Hepatic stellate cell (primary cell): Measurements from ENCODE around the gene MBTPS1.

ENCODE experiments used
- DNase-seq: peaks from one replicate; pipeline ENCODE4 v3.0.0; 2011; ENCODE audit warnings: low spot score

The MBTPS1 gene

DNA sequence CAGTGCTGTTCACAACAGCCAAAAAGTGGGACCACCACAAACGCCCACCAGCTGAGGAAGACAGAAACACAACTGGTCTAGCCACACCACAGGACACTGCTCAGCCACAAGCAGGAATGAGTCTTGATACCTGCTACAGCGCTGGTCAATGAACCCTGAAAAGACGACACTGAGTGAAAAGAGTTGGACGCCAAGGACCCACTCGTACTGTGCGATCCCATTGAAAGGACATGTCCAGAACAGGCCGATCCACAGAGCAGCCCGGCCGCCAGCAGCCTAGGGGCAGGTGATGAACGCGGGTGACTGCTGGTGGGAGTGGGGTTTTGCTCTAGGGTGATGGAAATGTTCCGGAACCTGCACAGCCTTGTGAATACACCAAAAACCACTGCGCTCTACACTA is 63.5 kb downstream of the MBTPS1 start:
- DNase-seq: no peak

DNA sequence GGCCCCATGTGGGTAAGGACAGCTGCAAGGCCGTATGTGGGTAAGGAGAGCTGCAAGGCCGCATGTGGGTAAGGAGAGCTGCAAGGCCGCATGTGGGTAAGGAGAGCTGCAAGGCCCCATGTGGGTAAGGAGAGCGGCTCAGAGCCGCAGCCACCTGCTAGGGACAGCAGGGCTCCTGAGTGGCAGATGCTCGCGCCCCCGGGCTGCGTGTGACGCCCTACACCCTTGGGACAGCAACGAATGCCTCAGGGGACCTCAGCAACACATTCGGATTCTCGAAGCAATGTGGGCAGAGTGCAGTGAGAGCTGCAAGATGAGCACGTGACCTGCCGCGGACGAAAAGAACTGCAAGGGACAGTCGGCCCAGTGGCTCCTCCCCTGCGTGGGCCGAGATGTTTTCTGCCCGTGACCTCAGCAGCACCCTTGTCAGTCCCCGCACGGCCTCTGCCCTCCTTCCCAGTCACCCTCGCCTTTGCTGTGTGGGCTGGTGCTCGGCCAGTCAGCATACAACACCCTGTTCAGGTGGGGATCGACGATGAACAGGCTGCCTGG is 64.6 kb downstream of the MBTPS1 start:
- no peak for DNase-seq

DNA sequence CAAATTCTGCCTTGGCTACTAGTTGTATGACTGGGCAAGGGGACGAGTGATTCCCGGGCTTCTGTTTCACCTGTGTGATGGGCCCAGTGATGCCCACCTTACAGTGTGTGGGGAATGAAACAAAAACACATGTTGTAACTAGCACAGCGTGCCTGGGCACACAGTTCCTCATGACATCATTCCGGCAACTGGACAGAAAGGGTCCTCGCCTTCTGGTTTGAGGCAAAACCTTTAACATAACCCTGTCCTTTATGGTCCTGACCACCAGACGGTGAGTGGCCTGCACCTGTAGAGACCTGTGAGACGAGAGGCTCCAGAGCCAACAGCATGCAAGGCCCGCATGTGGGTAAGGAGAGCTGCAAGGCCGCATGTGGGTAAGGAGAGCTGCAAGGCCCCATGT is 66.4 kb downstream of the MBTPS1 start:
- DNase-seq: no peak

DNA sequence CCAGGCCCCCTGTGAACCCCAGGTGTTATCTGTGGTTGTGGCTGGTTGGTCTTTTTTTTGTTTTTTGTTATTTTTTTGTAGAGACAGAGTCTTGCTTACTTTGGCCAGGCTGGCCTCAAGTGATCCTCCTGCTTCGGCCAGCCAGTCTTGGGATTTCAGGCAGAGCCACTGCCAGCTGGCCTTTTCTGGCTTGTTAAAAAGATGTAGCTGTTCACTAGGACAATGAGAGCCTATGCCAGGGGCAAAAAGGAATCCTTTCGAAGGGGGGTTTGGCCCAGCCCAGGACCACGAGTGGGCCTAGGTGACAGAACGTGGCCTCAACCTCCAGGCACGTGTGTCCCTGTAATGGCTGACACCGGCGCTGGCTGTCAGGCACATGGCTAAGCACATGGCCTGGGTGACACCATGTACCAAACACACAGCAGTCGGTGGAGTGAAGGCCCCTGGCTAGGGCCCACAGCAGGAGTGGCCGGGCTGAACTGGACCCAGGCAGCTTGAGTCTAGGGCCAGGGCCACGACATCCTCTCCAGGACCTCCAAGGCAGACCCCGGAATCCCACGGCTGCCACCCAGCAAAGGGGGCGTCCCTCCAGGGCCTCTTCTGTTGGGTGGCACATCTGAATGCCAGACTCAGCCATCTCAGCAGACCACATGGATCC is 67.2 kb downstream of the MBTPS1 start:
- no peak for DNase-seq

DNA sequence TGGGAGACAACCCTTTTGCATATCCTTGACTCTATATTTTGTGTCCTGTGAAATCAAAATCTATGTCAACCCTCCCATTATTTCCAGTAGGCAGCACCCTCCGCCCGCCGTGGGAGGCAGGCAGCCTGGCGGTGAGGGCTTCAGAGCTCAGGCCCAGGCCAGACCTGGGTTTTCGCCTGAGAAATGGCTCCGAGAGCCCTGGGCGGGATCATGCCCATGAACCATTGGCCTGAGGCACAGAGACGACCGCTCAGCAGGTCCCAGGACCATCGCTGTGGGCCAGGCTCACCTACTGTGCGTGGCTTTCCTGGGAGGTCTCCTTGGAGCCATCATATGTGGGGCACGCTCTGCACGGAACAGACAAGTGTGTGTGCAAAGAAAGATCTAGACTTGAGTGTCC is 67.9 kb downstream of the MBTPS1 start:
- DNase-seq: no peak

DNA sequence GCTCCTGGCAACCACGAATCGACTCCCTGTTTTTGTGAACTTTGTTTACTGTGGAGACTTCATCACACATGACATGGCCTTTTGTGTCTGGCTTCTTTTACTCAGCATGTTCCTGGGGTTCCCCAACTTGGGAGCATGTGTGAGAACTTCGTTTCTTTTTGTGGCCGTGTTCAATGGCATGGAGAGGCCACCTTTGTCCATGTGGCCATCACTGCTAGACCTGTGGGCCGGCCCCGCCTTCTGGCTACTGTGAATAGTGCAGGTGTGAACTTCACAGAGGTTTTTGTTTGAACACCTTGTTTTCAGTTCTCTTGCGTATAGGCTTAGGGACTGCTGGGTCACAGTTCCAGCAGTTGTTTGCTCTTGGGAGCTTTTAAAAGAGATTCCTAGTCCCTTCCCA is 68.5 kb downstream of the MBTPS1 start:
- no peak for DNase-seq

DNA sequence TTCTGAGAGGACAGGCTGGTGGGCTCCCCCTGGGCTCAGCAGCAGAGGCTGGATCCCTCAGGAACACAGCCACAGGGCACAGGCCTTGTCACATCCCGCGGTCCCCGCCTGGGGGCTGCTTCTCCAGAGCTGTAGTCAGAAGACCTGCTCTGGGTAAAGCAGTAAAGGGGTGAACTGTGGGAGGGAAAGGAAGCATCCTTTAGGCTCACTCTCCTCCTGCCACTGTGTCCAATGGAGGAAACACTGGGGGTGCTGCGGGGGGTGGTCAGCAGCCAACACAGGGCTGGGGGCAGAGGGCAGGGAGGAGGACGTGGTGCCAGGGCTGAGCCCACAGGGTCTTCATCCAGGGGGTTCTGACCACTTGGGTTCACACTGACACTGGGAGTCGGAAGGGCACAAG is 69.1 kb downstream of the MBTPS1 start:
- DNase-seq: no peak

DNA sequence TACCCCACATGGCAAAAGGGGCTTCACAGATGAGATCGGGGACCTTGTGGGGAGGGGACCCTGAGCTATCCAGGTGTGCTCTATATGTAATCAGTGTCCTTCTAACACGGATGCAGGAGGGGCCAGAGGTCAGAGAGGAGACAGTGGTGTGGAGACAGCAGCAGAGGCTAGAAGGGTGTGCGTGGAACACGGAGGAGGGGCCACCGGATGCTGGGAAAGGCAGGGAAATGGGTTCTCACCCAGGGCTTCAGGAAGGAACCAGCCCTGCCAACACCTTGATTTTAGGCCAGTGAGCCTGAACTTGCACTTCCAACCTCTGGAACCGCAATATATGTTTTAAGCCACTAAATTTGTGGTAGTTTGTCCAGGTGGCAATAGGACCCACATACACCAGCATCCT is 69.5 kb downstream of the MBTPS1 start:
- DNase-seq: no peak

DNA sequence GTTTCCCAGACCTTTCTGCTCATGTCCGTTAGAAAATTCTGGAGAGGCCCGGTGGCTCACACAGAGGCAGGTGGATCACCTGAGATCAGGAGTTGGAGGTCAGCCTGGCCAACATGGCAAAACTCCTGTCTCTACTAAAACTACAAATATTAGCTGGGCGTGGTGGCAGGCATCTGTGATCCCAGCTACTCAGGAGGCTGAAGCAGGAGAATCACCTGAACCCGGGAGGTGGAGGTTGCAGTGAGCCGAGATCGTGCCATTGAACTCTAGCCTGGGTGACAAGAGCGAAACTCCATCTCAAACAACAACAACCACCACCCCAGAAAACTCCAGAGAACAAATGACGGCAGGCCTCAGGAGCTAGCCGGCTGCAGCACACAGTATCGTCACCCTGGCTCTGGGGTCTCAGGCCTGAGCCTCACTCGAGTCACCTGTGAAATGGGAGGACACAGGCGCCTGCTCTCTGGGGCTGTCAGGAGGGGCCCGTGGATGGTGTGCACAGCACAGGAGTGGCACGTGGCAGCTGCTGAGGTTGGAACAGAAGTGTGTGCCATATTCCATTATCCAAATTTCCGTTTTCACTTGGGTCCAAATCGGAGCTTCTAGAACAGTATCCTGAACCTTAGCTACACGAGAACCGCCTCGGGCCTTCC is 70.8 kb downstream of the MBTPS1 start:
- DNase-seq: no peak

DNA sequence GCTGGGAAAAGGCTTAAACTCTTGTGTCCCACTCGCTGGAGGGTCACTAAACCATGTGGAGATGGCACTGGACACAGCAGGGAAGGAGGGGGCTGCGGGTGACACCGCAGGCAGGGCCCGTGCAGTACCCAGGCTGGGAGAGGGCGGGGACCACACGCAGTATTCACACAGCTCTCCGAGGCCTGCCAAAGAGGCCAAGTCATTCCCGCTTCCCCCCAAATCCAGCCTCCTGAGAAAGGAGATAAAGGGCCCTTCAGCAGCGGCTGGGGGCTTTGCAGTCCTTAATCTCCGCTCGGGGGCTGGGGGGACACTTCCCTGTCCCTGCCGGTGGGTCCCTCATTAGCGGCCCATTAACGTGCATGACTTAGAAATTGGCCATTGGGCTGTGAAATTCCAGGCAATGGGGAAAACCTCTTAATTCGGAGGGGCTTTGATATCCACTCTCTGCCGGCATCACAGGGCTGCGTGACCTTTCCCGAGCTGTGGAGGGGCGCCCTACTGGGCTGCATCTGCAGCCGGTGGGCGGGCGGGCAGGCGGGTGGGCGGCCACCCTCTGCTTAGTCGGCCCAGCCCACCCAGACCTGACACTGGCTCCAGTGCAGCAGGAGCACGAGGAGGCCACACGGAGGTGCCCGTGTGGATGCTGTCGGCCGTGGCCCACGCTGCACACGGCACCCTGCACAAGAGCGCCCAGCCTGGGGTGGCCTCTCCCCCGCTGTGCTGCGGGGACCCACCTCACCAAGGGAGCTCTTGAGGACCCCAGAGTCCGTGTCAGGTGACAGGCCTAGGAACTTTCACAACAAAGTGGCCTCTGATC is 71.5 kb downstream of the MBTPS1 start:
- DNase-seq: no peak

DNA sequence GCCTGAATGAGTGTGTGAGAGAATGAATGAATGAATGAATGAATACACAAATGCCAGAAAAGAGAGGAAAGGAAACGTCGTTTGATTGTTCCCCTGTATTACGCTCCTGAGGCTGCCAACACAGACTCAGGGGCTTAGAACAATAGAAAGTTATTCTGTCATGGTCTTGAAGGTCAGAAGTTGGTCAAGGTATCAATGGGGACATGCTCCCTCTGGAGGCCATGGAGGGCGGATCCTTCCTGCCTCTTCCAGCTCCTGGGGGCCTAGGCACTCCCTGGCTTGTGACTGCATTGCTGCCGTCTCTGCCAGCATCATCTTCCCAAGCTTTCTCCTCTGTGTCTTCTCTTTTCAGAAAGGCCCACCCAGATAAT is 72.6 kb downstream of the MBTPS1 start:
- DNase-seq: peak; percentile 40

DNA sequence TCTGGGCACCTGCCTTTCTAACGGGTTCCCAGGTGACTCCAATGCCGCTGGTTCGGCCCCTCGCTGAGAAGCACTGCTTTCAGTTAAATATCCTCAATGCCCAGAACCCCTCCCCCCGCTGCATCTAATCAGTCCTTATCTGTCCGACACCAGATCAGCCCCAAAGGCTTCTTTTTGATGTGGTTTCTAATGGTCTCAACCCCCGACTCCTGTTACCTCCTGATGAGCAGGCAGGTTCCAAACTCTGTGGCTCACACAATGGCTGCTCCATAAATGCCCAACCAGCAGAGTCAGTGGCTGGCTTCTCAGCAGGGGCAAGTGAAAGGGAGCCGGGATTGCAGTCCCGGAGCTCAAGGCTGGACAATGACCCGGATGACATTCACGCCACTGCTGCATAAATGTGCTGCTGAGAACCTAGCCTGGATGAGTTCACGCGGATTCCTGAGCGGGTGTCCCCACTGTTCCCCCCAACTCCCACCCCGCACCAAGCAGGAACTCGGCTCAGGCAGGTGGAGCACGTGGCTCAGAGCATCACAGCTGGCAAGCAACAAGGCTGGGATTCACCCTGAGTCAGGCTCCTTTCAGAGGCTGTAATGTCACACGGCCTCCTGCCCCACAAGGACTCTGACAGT is 73.1 kb downstream of the MBTPS1 start:
- DNase-seq: no peak

DNA sequence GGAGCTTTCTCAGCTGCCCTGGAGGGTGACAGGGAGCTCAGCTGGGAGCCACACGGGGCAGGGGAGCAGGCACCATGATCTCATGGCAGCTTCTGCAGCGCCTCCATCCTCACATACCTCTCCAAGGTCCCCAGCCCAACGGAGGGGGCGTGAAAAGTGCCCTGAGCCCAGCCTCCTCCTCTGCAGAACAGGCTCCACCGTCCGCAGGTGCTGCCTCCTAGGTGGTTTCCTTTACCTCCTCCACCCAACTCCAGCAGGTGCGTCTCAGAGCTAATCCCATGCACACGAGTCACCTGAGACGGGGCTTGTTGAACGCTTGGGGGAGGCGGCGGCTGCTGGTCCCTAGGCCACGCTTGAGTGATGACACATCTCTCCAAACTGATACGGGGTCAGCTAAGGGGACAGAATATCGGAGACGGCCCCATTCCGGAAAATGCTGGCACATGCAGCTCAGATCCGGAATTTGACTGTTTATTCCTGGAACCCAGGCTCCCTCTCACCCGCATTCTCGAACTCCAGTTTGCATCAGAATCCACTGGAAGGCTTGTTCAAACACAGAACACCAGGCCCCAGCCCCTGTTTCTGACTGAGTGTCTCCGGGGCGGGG is 73.8 kb downstream of the MBTPS1 start:
- DNase-seq: no peak

DNA sequence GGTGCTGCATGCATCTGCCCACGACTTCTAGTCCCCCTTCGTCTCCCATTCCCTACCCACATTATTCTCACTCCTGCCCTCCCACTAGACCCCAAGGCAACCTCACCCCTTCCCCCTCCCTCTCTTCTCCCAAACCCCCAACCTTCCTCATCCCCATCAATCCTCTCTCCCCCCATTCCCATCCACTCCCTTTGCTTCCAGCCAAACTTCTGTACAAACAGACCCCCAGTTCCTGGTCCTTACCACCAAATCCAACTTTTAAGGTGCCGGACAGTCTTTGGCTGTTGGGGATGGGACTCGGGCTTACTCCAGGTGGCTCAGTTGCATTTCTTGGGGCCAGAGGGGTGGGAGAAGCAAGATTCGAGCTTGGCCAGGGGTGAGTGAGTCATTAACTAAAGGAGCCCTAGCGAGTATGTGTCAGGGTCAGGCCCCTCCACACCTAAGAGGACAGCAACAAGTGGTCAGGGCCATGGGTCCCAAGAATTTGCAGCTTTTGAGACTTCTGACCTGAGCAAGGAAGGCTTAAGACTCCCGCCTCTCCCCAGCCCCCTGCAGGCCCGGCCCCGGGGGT is 74.3 kb downstream of the MBTPS1 start, which contains the start of gene SLC38A8:
Gene SLC38A8, minus strand, starts transcription at position 488 of the 571 bp plus-strand sequence. CDS start 638 bp downstream, outside the sequence.
- no peak for DNase-seq

DNA sequence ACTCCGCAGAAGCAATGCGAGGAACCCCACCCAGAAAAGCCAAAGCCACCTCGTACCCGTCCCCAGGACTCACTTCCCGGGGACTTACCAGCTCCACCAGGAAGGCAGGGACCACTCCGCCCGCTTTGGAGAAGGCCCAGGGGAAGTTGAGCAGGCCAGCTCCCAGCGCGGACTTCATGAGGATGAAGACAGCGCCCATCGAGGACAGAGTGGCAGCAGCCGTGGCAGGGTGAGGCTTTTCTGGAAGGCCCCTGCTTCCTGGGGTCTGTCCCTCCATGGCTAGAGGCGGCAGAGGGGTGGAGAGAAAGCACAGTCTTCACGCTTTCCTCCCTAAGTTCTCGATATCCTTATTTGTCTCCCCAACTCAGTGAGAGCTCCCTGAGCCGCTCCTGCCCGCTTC is 74.9 kb downstream of the MBTPS1 start:
- no peak for DNase-seq

DNA sequence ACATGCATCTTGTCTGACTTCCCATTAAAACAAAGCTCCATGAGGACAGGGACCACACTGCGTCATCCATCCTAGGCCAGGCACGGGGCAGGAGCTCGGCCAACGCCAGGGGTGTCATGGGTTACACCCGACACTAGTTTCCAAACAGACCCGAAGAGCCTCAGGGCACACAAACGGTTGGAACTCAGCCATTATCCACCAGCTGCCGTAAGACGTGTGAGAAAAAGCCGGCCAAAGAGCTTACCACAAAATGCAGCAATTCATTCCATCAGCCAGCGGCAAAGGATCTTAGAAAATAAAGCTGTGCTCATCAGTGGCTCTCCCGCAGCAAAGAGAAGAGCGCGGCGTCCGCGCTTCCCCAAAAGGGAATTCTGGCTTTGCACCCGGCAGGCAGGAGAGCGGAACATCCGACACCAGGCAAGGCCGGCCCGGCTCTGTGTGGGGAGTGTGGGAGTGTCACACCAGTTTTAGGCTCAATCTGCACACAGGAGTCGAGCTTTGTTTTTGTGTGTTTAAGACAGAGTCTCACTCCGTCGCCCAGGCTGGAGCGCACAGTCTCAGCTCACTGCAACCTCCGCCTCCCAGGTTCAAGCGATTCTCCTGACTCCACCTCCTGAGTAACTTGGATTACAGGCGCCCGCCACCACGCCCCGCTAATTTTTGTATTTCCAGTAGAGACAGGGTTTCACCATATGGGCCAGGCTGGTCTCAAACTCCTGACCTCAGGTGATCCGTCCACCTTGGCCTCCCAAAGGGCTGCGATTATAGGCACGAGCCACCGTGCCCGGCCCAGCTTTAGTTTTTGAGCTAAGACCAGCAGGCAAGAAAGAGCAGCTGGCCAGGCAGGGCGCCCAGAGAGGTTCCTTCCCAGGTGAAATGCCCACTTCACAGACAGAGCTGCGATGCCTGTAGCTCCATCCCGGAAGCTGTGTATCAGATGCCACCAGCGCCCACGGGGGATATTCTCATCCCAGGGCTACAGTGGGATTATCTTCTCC is 75.6 kb downstream of the MBTPS1 start:
- no peak for DNase-seq

DNA sequence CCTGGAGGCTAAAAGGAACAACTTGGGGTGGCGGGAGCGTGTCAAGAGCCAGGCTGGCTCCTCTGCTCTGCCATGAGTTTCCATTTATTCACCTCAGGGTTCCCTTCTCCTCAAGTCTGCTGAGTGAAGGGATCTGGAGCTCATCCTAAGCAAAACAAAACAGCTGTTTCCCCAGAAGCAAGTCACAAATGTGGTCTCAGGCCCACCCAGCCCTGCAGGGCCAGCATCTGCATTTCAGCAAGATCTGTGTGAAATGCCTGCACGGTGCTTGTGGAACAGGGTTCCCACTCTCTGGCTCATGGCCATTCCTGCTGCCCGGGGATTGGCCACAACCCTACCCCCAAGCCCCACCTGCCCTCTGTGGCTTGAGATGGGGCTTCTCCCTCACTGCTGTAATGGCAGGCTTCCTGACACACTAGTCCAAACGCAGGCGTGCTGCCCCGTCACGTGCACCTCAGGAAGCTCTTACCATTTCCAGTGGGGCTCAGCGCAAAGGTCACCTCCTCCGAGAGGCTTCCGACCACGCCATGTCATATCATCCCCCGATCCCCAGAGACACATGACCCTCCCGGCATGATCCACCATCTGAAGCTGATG is 76.4 kb downstream of the MBTPS1 start:
- DNase-seq: no peak

DNA sequence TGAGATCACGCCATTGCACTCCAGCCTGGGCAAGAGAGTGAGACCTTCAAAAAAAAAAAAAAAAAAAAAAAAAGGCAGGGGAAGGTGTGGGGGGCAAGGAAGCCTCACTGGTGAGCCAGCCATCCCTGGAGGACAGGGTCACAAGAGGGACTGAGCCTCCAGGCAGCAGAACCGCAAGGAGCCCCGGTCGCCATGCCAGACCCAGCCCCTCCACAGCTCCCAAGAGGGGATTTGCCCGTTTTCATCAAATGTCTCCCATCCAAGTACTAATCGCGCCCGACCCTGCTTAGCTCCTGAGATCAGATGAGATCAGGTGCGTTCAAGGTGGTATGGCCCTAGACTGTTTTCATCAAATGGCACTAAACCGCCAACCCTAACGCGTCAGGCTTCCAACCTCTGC is 77.0 kb downstream of the MBTPS1 start:
- no peak for DNase-seq

DNA sequence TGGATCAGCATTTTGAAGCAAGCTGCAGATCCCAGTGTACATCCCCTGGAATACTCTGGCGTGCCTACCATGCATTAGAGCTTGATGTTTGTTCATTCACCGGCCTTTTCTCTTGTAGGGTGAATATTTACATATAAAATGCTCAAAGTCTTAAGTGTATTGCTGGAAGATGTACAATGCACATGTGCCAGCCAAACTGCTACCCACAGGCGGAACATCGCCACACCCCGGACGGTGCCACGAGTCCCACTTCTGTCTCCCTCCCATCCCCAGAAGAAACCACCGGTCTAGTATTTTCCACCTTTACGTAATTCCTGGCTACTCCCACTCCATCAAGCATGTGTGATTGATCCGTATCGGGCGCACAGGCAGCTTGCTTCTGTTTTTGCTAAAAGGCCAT is 78.3 kb downstream of the MBTPS1 start:
- no peak for DNase-seq

DNA sequence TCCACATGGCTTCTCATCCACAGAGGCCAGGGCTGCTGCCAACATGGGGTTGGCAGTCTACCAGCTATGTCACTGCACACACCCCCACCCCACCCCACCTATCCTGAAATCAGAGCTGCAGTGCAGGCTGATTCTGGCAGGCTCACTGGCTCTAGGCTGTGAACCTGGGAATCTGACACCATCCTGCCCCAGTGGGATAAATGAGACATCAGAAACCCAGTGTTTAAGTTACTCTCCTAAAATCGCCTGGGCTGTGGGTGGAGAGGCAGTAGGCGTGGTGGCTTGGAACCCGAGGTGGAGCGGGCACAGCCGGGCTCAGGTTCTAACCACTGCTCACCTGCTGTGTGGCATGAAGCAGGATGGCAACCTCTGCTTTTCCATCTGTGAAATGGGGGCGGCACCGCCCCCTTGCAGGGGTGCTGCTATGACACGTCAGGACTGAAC is 79.7 kb downstream of the MBTPS1 start:
- DNase-seq: no peak
